ENCODE measurements around the gene OSGEP. TPM values are rescaled to one million over a fixed set of nuclear protein-coding genes. Genes with fewer than 3 reads are reported as not detected.
"Not testable (repeated sequence)": the region's sequence is repeated elsewhere in the genome, so short reads cannot be mapped to it uniquely, and the experiment has no call there.

The OSGEP gene
- total and polyA plus RNA-seq, 12 donors: 17.6 to 37.6 (median 22.8) TPM

DNA sequence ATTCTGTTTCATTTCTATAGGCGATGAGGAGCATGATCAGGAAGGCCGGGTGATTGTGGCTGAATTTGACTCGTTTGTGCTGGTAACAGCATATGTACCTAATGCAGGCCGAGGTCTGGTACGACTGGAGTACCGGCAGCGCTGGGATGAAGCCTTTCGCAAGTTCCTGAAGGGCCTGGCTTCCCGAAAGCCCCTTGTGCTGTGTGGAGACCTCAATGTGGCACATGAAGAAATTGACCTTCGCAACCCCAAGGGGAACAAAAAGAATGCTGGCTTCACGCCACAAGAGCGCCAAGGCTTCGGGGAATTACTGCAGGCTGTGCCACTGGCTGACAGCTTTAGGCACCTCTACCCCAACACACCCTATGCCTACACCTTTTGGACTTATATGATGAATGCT is 2.4 kb upstream of the OSGEP start:
- Histone ChIP-seq H3K36me3 (peaks cover 0 to 50% (median 32%) of the 10 kb centered on the region in 9 donors), H3K4me3 (peak overlapping the region in 1 of 10 donors; percentile 98), H3K27me3 (no peaks in the 10 kb centered on the region), H3K27ac (peak overlapping the region in 2 of 10 donors; percentile 18 to 25), H3K9me3 (no peaks in the 10 kb centered on the region), H3K4me1 (peaks cover 9 to 72% (median 46%) of the 10 kb centered on the region in 9 donors)
- intact Hi-C loops (cut with DNase I): loop anchor here in 5 of 10 donors (5.0 to 10.0 kb wide), 4 partner anchors 40 to 155 kb away; partner anchors contain the start of gene PARP2 (in 4 of the 5)
- DNase-seq (no peak), ATAC-seq (no peak)
- 73 to 86% methylated on average over 13 of the region's 13 CpGs for WGBS, 2 donors
- TF ChIP-seq, protein P1, sequence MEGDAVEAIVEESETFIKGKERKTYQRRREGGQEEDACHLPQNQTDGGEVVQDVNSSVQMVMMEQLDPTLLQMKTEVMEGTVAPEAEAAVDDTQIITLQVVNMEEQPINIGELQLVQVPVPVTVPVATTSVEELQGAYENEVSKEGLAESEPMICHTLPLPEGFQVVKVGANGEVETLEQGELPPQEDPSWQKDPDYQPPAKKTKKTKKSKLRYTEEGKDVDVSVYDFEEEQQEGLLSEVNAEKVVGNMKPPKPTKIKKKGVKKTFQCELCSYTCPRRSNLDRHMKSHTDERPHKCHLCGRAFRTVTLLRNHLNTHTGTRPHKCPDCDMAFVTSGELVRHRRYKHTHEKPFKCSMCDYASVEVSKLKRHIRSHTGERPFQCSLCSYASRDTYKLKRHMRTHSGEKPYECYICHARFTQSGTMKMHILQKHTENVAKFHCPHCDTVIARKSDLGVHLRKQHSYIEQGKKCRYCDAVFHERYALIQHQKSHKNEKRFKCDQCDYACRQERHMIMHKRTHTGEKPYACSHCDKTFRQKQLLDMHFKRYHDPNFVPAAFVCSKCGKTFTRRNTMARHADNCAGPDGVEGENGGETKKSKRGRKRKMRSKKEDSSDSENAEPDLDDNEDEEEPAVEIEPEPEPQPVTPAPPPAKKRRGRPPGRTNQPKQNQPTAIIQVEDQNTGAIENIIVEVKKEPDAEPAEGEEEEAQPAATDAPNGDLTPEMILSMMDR (IDR thresholded peaks at IDR 0.05): no peak

DNA sequence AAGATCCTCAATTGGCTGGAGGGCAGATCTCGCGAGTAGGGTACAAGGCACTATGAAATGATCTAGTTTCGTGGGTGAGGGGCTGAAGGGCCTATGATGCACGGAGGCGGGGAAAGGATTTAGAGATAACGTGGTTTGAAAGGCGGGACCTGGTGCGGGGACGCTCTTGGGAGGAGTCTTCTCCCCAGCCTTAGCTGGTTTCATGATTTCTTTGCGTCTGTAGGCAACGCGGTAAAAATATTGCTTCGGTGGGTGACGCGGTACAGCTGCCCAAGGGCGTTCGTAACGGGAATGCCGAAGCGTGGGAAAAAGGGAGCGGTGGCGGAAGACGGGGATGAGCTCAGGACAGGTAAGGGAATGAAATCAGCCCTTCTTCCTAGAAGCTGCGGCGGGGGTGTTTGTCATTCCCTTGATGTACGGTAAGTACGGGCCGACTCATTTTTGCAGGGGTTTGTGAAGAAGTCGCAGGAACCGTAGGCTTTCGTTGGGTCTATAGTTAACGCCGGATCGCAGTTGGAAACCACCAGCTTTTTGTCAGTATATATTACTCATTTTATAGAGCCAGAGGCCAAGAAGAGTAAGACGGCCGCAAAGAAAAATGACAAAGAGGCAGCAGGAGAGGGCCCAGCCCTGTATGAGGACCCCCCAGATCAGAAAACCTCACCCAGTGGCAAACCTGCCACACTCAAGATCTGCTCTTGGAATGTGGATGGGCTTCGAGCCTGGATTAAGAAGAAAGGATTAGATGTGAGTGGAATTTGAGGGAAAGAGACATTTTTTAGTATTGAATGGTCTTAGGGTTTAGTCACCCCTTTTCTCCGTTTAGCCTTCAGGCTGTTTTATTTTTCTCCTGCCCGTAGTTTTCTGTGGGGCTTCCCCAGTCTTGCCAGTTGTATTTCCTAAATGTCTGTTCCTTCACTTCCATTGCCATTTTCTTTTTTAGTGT is 1.0 kb upstream of the OSGEP start:
- peaks cover 0 to 63% (median 44%) of the 10 kb centered on the region in 9 donors for H3K36me3 ChIP-seq
- no peaks in the 10 kb centered on the region for H3K27me3 ChIP-seq
- DNase-seq: no peak
- intact Hi-C loops (cut with DNase I): loop anchor here in 6 of 10 donors (1.0 to 10.0 kb wide), 6 partner anchors 38 to 157 kb away; partner anchors contain the start of genes PARP2 (in 4 of the 6) and TEP1 (in 2 of the 6)
- H3K27ac ChIP-seq: peak overlapping the region; percentile 83 to 97 (median 91)
- H3K9me3 ChIP-seq: no peaks in the 10 kb centered on the region
- 2% methylated on average over 39 of the region's 39 CpGs for WGBS, 2 donors
- TF ChIP-seq, protein P1 (IDR thresholded peaks at IDR 0.05): no peak
- peak overlapping the region; percentile 66 to 98 (median 74) for H3K4me3 ChIP-seq
- peaks cover 8 to 71% (median 42%) of the 10 kb centered on the region in 9 donors for H3K4me1 ChIP-seq
- ATAC-seq: peak; percentile 35 to 77 (median 60)

DNA sequence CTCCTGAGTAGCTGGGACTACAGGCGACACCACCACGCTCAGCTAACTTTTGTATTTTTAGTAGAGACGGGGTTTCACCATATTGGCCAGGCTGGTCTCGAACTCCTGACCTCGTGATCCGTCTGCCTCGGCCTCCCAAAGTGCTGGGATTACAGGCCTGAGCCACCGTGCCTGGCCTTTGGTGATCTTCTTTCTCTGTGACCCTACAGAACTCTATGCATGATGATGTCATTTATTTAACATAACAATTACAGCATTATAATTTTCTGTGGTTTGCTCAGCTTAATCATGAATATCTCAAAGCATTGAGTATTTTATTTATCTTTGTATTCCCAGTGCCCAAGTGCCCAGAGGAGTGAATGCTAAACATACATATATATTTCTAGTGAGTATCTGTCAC is 1.8 kb downstream of the OSGEP start:
- H3K27ac ChIP-seq, DNase-seq, H3K27me3 ChIP-seq, ATAC-seq, H3K9me3 ChIP-seq, H3K4me3 ChIP-seq: not testable (repeated sequence)
- intact Hi-C loops (cut with DNase I): loop anchor here in 5 of 10 donors (2.0 to 10.0 kb wide), 4 partner anchors 36 to 154 kb away; partner anchors contain the start of genes PARP2 (in 2 of the 5) and TEP1 (in 1 of the 5)
- whole genome bisulfite sequencing, 2 donors: 94 to 95% methylated on average over 8 of the region's 8 CpGs
- Histone ChIP-seq H3K36me3 (peaks cover 0 to 66% (median 54%) of the 10 kb centered on the region in 9 donors), H3K4me1 (peaks cover 0 to 43% (median 29%) of the 10 kb centered on the region in 9 donors)

DNA sequence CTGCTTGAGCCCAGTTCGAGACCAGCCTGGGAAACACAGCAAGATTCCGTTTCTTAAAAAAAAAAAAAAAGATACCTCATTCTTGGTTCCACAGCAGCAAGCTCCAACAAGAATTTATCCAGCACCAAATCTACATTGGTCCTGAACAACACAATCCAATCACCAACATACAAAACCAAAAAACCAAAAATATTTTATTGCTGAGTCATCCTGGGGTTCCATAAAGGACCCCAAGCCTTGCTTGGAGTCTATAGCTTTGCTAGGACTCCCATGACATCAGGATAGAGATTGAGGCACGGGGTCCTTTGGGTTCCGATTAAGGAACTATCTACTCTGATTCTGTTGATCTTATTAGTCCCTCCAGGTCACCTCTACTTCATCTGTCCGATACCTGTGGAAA is 7.7 kb downstream of the OSGEP start:
- TF ChIP-seq, protein P1 (IDR thresholded peaks at IDR 0.05): no peak
- intact Hi-C loops (cut with DNase I): no loop called here
- 97 to 99% methylated on average over 5 of the region's 5 CpGs for WGBS, 2 donors
- peaks cover 0 to 75% (median 55%) of the 10 kb centered on the region in 9 donors for H3K36me3 ChIP-seq
- no peak for ATAC-seq
- DNase-seq: no peak
- no peaks in the 10 kb centered on the region for H3K9me3 ChIP-seq
- no peaks in the 10 kb centered on the region for H3K27me3 ChIP-seq
- no peak overlapping the region for H3K4me3 ChIP-seq
- H3K27ac ChIP-seq: no peak overlapping the region
- peaks cover 0 to 2% (median 0%) of the 10 kb centered on the region in 9 donors for H3K4me1 ChIP-seq

DNA sequence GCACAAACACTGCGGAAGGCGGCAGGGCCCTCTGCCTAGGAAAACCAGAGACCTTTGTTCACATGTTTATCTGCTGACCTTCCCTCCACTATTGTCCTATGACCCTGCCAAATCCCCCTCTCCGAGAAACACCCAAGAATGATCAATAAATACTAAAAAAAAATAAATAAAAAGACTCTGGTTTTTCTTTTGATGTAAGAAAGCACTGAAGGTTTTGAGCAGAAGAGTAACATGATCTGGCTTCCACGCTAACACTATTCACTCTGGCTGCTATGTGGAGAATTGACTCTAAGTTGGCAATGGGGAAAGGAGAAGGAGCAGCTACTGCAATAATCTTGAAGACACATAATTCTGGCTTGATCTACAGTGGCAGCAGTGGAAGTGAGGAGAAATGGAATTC is 11.0 kb downstream of the OSGEP start:
- Histone ChIP-seq H3K4me1 (peaks cover 0 to 15% (median 0%) of the 10 kb centered on the region in 9 donors), H3K36me3 (peaks cover 0 to 42% (median 27%) of the 10 kb centered on the region in 9 donors)
- ATAC-seq; H3K9me3 ChIP-seq; H3K27ac ChIP-seq; H3K27me3 ChIP-seq; intact Hi-C loops (cut with DNase I); H3K4me3 ChIP-seq; DNase-seq: not testable (repeated sequence)
- WGBS, 2 donors: 97 to 99% methylated on average over 2 of the region's 4 CpGs

All from heart right ventricle (tissue), 16 donors.